ENCODE data around the gene RAB18. TPM values are rescaled to one million over a fixed set of nuclear protein-coding genes. Genes with fewer than 3 reads are reported as not detected.
A peak's percentile ranks its signal among the peaks of the same experiment; 100 is the strongest.
"Not testable (repeated sequence)": the region's sequence is repeated elsewhere in the genome, so short reads cannot be mapped to it uniquely, and the experiment has no call there.

RAB18 gene
- total RNA-seq, 1 experiment from 2014 or later, result 71.6 TPM

DNA sequence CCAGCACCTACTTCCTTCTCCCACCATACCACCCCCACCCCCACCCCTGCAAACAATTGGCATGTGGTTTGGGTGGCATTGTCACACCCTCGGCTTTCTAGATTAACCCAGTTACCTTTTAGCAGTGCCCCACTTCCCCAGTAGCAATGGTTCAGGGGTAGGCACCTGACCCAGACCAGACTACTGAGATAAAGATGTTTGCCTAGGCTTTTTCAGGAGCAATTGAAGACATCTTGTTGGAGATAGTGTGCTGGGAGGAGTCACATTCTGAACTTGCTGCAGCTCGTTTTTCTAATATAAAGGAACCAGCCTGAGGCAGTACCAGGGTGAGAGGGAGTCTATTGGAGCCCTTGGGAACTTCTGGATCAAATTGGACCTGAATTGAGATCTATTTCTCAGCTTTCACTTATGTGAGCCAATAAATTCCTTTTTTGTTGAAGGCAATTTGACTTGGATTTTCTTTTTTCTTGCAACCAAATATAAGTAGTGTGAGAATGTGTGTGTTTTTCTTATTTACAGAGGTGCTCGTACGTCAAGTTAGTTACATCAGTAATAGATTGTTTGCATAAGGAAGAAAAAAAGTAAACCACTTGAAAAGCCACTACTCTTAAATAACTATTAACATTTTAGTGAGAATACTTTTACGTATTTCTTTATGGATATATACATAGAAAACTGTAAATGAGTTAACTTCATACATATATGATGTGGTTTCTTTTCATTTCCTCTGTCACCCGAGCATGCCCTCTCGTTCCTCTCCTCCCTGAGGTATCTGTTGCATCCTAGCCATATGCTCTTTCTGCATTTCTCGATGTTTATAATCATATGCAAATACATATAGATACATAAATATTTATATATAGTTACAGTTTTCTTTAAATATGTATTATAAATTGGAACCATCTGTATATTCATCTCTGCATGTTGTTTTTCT lies 38.0 kb downstream of the RAB18 start:
- H3K36me3 ChIP-seq, result peaks cover 22% of the 10 kb centered on the region
- H3K9me3 ChIP-seq (replicated peaks), result no peaks in the 10 kb centered on the region
- H3K27ac ChIP-seq, result no peak overlapping the region
- H3K4me3 ChIP-seq, result no peak overlapping the region
- H3K4me1 ChIP-seq (replicated peaks), result no peaks in the 10 kb centered on the region
- no peak for DNase-seq (ENCODE audit: low read depth in 1 of 2, low spot score in 2 of 2)
- H3K27me3 ChIP-seq (replicated peaks), result no peaks in the 10 kb centered on the region

DNA sequence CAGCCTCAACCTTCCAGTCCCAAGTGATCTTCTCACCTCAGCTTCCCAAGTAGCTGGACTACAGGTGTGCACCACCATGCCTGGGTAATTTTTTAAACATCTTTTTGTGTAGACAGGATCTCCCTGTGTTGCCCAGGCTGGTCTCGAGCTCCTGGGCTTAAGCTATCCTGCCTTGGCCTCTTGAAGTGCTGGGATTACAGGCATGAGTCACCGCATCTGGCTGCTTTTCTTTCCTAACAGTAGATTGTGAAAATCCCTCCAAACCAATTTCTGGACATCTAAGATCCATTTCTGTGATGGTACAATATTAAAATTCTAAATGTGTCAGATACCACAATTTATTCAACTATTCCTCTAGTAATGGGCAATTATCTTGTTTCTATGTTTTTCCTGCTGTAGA lies 38.7 kb downstream of the RAB18 start:
- peaks cover 17% of the 10 kb centered on the region for H3K36me3 ChIP-seq
- H3K4me3 ChIP-seq, result no peak overlapping the region
- no peaks in the 10 kb centered on the region for H3K9me3 ChIP-seq (replicated peaks)
- H3K27ac ChIP-seq, result no peak overlapping the region
- DNase-seq (ENCODE audit: low read depth in 1 of 2, low spot score in 2 of 2), result no peak
- no peaks in the 10 kb centered on the region for H3K4me1 ChIP-seq (replicated peaks)
- no peaks in the 10 kb centered on the region for H3K27me3 ChIP-seq (replicated peaks)

DNA sequence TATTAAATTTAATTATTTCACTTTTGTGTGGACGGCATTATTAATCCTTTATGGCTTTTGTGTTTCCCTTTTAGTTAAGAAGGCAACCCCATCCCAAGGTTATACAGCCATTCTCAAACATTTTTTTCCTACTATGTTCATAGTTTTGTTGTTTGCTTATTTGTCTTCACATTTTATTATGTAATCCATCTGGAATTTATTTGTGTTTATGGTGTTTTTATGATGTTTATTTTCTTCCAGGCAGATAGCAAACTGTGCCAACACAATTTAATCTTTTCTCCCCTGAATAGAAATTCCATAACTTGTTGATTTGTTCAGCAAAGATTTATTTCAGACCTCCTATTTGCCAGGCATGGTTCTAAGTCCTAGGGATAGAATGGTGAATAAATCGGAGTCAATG lies 42.9 kb downstream of the RAB18 start:
- Histone ChIP-seq H3K4me1 (replicated peaks) (no peaks in the 10 kb centered on the region), H3K36me3 (peaks cover 7% of the 10 kb centered on the region), H3K9me3 (replicated peaks) (no peaks in the 10 kb centered on the region), H3K27me3 (replicated peaks) (no peaks in the 10 kb centered on the region), H3K4me3 (no peak overlapping the region), H3K27ac (no peak overlapping the region)
- DNase-seq (ENCODE audit: low read depth in 1 of 2, low spot score in 2 of 2), result no peak

DNA sequence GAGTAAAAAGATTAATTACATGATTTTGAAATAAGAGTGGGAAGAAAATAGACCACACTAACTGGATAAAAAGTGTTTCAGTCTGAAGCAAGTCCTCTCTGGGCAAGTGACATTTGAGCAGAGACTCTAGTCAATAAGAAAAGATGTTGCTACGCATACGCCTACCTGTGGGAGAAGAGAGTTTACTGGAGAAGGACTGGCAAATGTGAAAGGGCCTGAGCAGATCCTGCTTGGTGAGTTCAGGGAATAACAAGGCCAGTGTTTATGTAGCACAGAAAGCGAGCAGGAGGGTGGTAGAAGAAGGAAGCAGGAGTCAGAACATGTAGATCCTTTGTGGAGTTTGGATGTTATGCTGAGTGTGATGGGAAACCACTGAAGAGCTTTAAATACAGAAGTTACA lies 43.4 kb downstream of the RAB18 start:
- Histone ChIP-seq H3K9me3 (replicated peaks) (no peaks in the 10 kb centered on the region), H3K27ac (no peak overlapping the region), H3K36me3 (peaks cover 4% of the 10 kb centered on the region; the same call in 1 of the 2 replicates), H3K4me1 (replicated peaks) (no peaks in the 10 kb centered on the region), H3K27me3 (replicated peaks) (no peaks in the 10 kb centered on the region), H3K4me3 (no peak overlapping the region)
- DNase-seq (ENCODE audit: low read depth in 1 of 2, low spot score in 2 of 2), result no peak

DNA sequence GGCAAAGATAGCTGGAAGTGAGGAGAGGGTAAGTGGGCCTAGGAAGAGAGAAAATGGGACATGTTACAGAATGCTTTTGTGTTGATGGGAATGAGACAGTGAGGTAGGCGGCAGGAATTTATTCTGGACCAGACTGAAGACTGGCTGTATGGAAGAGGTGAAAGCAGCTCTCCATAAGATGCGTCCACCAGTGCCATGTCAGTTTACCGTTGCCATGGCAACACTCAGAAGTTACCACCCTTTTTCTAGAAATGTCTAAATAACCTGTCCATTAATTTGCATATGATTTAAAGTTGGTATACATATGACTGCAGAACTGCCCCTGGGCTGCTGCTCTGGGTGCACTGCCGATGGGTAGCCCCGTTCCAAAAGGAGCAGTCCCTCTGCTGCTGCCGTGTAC lies 46.7 kb downstream of the RAB18 start:
- no peak overlapping the region for H3K27ac ChIP-seq
- H3K27me3 ChIP-seq (replicated peaks), result no peaks in the 10 kb centered on the region
- no peak for DNase-seq (ENCODE audit: low read depth in 1 of 2, low spot score in 2 of 2)
- H3K4me1 ChIP-seq (replicated peaks), result no peaks in the 10 kb centered on the region
- H3K4me3 ChIP-seq, result no peak overlapping the region
- H3K36me3 ChIP-seq, result no peaks in the 10 kb centered on the region; the same call in 1 of the 2 replicates
- no peaks in the 10 kb centered on the region for H3K9me3 ChIP-seq (replicated peaks)

DNA sequence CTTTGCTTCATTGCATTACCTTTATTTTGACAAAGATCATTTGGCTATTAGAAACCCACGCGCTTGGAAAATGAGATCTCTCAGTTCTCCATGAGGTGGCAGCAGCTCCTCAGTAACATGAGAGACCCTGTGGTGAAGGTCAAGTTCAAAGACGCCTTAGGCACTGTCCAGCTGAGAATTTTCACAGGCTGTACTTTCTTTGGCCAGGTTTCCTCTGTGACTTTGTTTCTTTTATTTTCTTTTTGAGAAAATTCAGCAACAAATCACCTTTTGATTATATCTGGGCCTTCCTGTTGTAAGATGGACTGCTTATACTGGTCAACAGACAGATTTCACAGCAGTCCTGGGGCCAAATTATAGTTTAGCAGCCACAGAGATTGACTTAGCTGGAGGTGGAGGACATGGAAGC lies 54.5 kb downstream of the RAB18 start:
- Histone ChIP-seq H3K4me3 (no peak overlapping the region), H3K27me3 (replicated peaks) (no peaks in the 10 kb centered on the region), H3K36me3 (no peaks in the 10 kb centered on the region), H3K9me3 (replicated peaks) (no peaks in the 10 kb centered on the region), H3K27ac (no peak overlapping the region), H3K4me1 (replicated peaks) (no peaks in the 10 kb centered on the region)
- peak; percentile 24 to 44 for DNase-seq (ENCODE audit: low read depth in 1 of 2, low spot score in 2 of 2)

- no peak overlapping the region for H3K27ac ChIP-seq
- no peaks in the 10 kb centered on the region for H3K9me3 ChIP-seq (replicated peaks)
- no peaks in the 10 kb centered on the region for H3K36me3 ChIP-seq
- H3K4me3 ChIP-seq, result no peak overlapping the region
- no peaks in the 10 kb centered on the region for H3K27me3 ChIP-seq (replicated peaks)
- DNase-seq (ENCODE audit: low read depth in 1 of 2, low spot score in 2 of 2), result no peak
- H3K4me1 ChIP-seq (replicated peaks), result no peaks in the 10 kb centered on the region
These were observed 57.2 kb downstream of the RAB18 start for GRCh38 chr10:27561334-27561733.

GRCh38 chr10:27564398-27564797 lies 60.3 kb downstream of the RAB18 start:
- Histone ChIP-seq H3K36me3 (no peaks in the 10 kb centered on the region), H3K4me3 (no peak overlapping the region), H3K4me1 (replicated peaks) (no peaks in the 10 kb centered on the region), H3K27me3 (replicated peaks) (no peaks in the 10 kb centered on the region), H3K9me3 (replicated peaks) (no peaks in the 10 kb centered on the region), H3K27ac (no peak overlapping the region)
- no peak for DNase-seq (ENCODE audit: low read depth in 1 of 2, low spot score in 2 of 2)

DNA sequence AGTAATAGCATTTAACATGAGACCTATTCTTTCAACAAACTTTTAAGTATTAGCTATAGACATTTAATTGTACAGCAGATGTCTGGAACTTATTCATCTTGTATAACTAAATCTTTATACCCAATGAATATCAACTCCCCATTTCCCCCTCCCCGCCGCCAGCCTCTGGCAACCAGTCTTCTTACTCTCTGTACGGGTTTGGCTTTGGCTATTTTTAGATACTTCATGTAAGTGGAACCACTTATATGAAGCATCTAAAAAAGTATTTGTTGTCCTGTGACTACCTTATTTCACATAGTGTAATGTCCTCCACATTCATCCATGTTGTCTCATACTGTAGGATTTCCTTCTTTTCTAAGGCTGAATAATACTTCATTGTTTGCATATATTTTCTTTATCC lies 60.8 kb downstream of the RAB18 start:
- Histone ChIP-seq H3K4me1 (replicated peaks) (no peaks in the 10 kb centered on the region), H3K27me3 (replicated peaks) (no peaks in the 10 kb centered on the region), H3K27ac (no peak overlapping the region)

DNA sequence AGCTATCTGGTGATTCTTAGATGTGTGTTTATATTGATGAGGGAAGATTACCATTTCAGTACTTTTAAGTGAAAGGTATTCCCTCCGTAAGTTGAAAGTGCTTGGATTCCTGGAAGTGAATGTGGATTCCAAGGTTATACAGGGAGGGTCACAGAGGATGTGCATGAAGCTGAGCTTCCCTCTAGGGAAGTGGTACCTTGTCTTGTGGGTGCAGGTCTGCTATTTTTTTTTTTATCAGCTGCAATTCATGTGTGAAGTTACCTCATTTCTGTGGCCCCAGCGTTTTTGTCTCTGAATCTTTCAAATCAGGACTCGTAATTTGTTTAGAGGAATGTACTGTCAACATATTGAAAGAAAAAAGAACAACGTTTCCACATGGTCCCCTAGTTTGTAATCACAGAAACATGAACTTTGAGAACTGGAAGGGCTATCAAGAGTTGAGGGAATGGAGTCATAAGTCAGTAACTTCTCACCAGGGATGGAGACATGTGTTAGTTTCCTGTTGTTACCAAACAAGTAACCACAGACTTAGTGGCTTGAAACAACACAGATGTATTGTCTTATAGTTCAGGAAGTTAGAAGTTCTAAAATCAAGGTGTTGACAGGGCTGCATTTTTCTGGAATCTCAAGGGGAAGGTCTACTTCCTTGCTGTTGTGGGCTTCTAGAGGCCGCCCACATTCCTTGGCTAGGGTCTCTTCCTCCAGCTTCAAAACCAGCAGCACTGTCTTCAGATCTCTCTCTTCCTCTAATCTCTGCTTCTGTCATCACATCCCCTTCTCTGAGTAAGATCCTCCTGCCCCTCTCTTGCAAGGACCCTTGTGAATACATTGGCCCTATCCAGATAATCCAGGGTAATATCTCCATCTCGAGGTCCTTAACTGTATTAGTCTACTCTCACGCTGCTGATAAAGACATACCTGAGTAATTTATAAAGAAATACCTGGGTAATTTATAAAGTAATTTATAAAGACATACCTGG lies 64.4 kb downstream of the RAB18 start:
- no peak for DNase-seq (ENCODE audit: low read depth in 1 of 2, low spot score in 2 of 2)
- no peaks in the 10 kb centered on the region for H3K36me3 ChIP-seq
- H3K27ac ChIP-seq, result no peak overlapping the region
- H3K9me3 ChIP-seq (replicated peaks), result no peaks in the 10 kb centered on the region
- no peaks in the 10 kb centered on the region for H3K27me3 ChIP-seq (replicated peaks)
- H3K4me1 ChIP-seq (replicated peaks), result no peaks in the 10 kb centered on the region
- no peak overlapping the region for H3K4me3 ChIP-seq

More for the DNA sequence above, 60.8 kb downstream of the RAB18 start:
- Histone ChIP-seq H3K36me3 (no peaks in the 10 kb centered on the region), H3K4me3 (no peak overlapping the region), H3K9me3 (replicated peaks) (no peaks in the 10 kb centered on the region)
- no peak for DNase-seq (ENCODE audit: low read depth in 1 of 2, low spot score in 2 of 2)

- no peaks in the 10 kb centered on the region for H3K27me3 ChIP-seq (replicated peaks)
- no peak overlapping the region for H3K27ac ChIP-seq
- H3K36me3 ChIP-seq, result no peaks in the 10 kb centered on the region
- H3K9me3 ChIP-seq (replicated peaks), result no peaks in the 10 kb centered on the region
- no peak overlapping the region for H3K4me3 ChIP-seq
- H3K4me1 ChIP-seq (replicated peaks), result no peaks in the 10 kb centered on the region
- DNase-seq (ENCODE audit: low read depth in 1 of 2, low spot score in 2 of 2), result no peak
These were observed 65.8 kb downstream of the RAB18 start for GRCh38 chr10:27569946-27570345.

GRCh38 chr10:27577038-27577437 lies 72.9 kb downstream of the RAB18 start:
- H3K4me3 ChIP-seq; H3K27ac ChIP-seq; DNase-seq (ENCODE audit: low read depth in 1 of 2, low spot score in 2 of 2); H3K4me1 ChIP-seq (replicated peaks); H3K27me3 ChIP-seq (replicated peaks); H3K36me3 ChIP-seq; H3K9me3 ChIP-seq (replicated peaks): not testable (repeated sequence)

DNA sequence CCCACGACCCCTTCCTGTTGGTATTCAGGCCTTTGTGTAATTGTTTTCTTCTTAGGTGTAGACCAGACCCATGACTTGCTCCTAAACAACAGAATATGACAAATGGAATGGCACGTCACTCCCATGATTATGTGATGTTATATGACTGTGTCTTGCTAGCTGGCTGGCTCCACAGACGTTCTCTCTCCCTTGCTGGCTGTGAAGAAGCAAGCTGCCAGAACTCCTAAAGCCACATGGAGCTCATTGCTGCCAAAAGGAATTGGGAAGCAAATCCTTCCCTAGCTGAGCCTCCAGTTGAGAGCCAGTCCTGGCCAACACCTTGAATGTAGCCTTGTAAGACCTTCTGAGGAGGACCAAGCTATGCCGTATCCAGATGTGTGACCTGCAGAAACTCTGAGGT lies 74.2 kb downstream of the RAB18 start:
- Histone ChIP-seq H3K36me3 (no peaks in the 10 kb centered on the region), H3K9me3 (replicated peaks) (no peaks in the 10 kb centered on the region), H3K4me1 (replicated peaks) (no peaks in the 10 kb centered on the region), H3K27ac (no peak overlapping the region), H3K4me3 (no peak overlapping the region), H3K27me3 (replicated peaks) (no peaks in the 10 kb centered on the region)
- DNase-seq (ENCODE audit: low read depth in 1 of 2, low spot score in 2 of 2), result no peak

DNA sequence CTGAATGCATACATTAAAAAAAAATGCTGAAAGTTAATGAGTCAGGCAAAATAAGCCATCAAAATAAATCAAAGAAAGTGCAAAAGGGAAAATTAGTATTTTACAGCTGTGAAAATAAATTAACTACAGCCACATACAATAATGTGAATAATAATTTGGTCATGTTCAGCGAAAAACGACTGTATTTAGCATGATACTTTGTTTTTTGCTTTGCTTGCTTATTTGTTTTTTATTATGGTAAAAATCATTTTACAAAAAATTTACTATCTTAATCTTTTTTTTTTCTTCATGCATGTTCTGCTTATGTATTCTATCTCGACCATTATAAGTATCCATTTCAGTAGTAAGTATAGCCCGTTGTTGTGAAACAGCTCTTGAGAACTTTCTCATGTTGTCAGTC lies 77.1 kb downstream of the RAB18 start:
- no peak overlapping the region for H3K27ac ChIP-seq
- no peaks in the 10 kb centered on the region for H3K27me3 ChIP-seq (replicated peaks)
- no peak overlapping the region for H3K4me3 ChIP-seq
- no peaks in the 10 kb centered on the region for H3K36me3 ChIP-seq
- no peak for DNase-seq (ENCODE audit: low read depth in 1 of 2, low spot score in 2 of 2)
- no peaks in the 10 kb centered on the region for H3K4me1 ChIP-seq (replicated peaks)
- H3K9me3 ChIP-seq (replicated peaks), result no peaks in the 10 kb centered on the region

Measured in SJSA1 (cell line).